H1 (cell line): Measurements from ENCODE around the gene PFDN4. TPM values are rescaled to one million over a fixed set of nuclear protein-coding genes. Genes with fewer than 3 reads are reported as not detected.

Experiments
- CTCF ChIA-PET: fragments of 300-600 bp; sonication (Branson Sonifier 250); formaldehyde crosslinking; loops from one replicate; lab custom pipeline; 2021; ENCODE audit not compliant: partially characterized antibody; lab: Charles Lee
- POLR2A ChIA-PET: fragments of 300-600 bp; sonication (Branson Sonifier 250); formaldehyde crosslinking; loops from one replicate; lab custom pipeline; 2021; ENCODE audit warnings: inconsistent platforms; ENCODE audit not compliant: partially characterized antibody; lab: Charles Lee
- DNase-seq, 2 experiments: peaks; one replicate each; pipeline versions ENCODE4 v3.0.0 to v3.0.0-alpha.2; 2010 to 2022; ENCODE audit warnings: low spot score in 2 of 2, low read depth in 1 of 2, mixed read lengths in 1 of 2
- FAIRE-seq: peaks from 2 replicates; lab custom pipeline; 2011; peaks lifted over from hg19 to GRCh38; lab: Jason Lieb, UNC
- H2AFZ ChIP-seq: 2 replicates; pipeline ENCODE4 v1.8.1; 2012; ENCODE audit warnings: low read length, inconsistent platforms
- H2AK5ac ChIP-seq: 2 replicates; pipeline ENCODE4 v1.6.1; 2013; ENCODE audit warnings: low read depth, low read length
- H2BK120ac ChIP-seq: replicated peaks from 2 replicates; pipeline ENCODE3; 2013; ENCODE audit warnings: low read depth, low read length, inconsistent platforms
- H2BK12ac ChIP-seq: 2 replicates; pipeline ENCODE4 v1.6.1; 2013; ENCODE audit warnings: low read depth, low read length
- H2BK15ac ChIP-seq: 2 replicates; pipeline ENCODE4 v1.6.1; 2013; ENCODE audit warnings: low read length
- H2BK20ac ChIP-seq: 2 replicates; pipeline ENCODE4 v1.6.1; 2013; ENCODE audit warnings: low read length
- H2BK5ac ChIP-seq: 2 replicates; pipeline ENCODE4 v1.6.1; 2013; ENCODE audit warnings: low read depth, low read length
- H3K14ac ChIP-seq: 2 replicates; pipeline ENCODE4 v1.6.1; 2013; ENCODE audit warnings: inconsistent platforms; ENCODE audit not compliant: insufficient read length
- H3K18ac ChIP-seq: 2 replicates; pipeline ENCODE4 v1.6.1; 2013; ENCODE audit warnings: low read length; ENCODE audit errors: extremely low read depth
- H3K23ac ChIP-seq: 2 replicates; pipeline ENCODE4 v1.6.1; 2013; ENCODE audit warnings: inconsistent platforms; ENCODE audit not compliant: insufficient read length
- H3K23me2 ChIP-seq: 2 replicates; pipeline ENCODE4 v1.6.1; 2013; ENCODE audit warnings: low read depth, low read length
- H3K27ac ChIP-seq: 2 replicates; pipeline ENCODE4 v1.6.1; 2011; ENCODE audit warnings: low read depth, low read length, inconsistent platforms
- H3K27me3 ChIP-seq, 4 experiments: replicated peaks in 1 of 4; 1 replicate in 1 of 4; 2 replicates in 3 of 4; pipeline versions ENCODE4 v1.6.1 to v1.8.1; 2011 to 2013; ENCODE audit warnings: low read length in 3 of 4, mild to moderate bottlenecking in 3 of 4, inconsistent platforms in 2 of 4, mixed read lengths in 2 of 4, moderate library complexity in 1 of 4; ENCODE audit not compliant: control insufficient read depth in 3 of 4, insufficient read depth in 3 of 4; ENCODE audit errors: extremely low read depth in 1 of 4
- H3K36me3 ChIP-seq, 4 experiments: 2 replicates each; pipeline versions ENCODE4 v1.6.1 to v1.8.1; 2011 to 2013; ENCODE audit warnings: mild to moderate bottlenecking in 4 of 4, low read length in 3 of 4, moderate library complexity in 2 of 4, control low read depth in 1 of 4, inconsistent platforms in 1 of 4; ENCODE audit not compliant: insufficient read depth in 4 of 4, control insufficient read depth in 2 of 4
- H3K4ac ChIP-seq: replicated peaks from 2 replicates; pipeline ENCODE3; 2013; ENCODE audit warnings: low read length, low read depth, mixed read lengths, inconsistent platforms; ENCODE audit not compliant: insufficient read length
- H3K4me1 ChIP-seq, 4 experiments: replicated peaks in 1 of 4; 1 replicate in 1 of 4; 2 replicates in 3 of 4; pipeline versions ENCODE4 v1.6.1 to v1.8.1; 2011 to 2013; ENCODE audit warnings: low read length in 3 of 4, inconsistent platforms in 2 of 4, mixed read lengths in 1 of 4; ENCODE audit not compliant: insufficient read depth in 4 of 4, control insufficient read depth in 3 of 4
- H3K4me2 ChIP-seq, 2 experiments: 2 replicates each; pipeline versions ENCODE4 v1.6.1 to v1.8.1; 2011 to 2013; ENCODE audit warnings: low read depth in 2 of 2, low read length in 2 of 2, control low read depth in 1 of 2, inconsistent platforms in 1 of 2, mild to moderate bottlenecking in 1 of 2; ENCODE audit not compliant: insufficient read depth in 1 of 2
- H3K4me3 ChIP-seq, 4 experiments: fragments of 200-600, 300-600 bp in 1 of 4; sonication (generic), shearing (Covaris generic), sonication (Bioruptor Twin) in 1 of 4; 2 replicates each; pipeline versions ENCODE4 v1.5.1 to v1.8.1; 2011 to 2016; ENCODE audit warnings: low read length in 4 of 4, low read depth in 3 of 4, control low read depth in 2 of 4, inconsistent platforms in 2 of 4, mild to moderate bottlenecking in 2 of 4, mixed read lengths in 1 of 4, moderate library complexity in 1 of 4; ENCODE audit not compliant: insufficient read depth in 2 of 4; ENCODE audit errors: extremely low read depth in 1 of 4
- H3K56ac ChIP-seq: replicated peaks from 2 replicates; pipeline ENCODE3; 2013; ENCODE audit warnings: low read depth, mild to moderate bottlenecking, mixed read lengths, low read length, inconsistent platforms; ENCODE audit not compliant: insufficient read length
- H3K79me1 ChIP-seq: 2 replicates; pipeline ENCODE4 v1.6.1; 2013; ENCODE audit warnings: low read depth, low read length, control low read depth
- H3K79me2 ChIP-seq, 2 experiments: 2 replicates each; pipeline versions ENCODE4 v1.6.1 to v1.8.1; 2012 to 2013; ENCODE audit warnings: low read length in 2 of 2, mild to moderate bottlenecking in 2 of 2, inconsistent platforms in 1 of 2; ENCODE audit not compliant: insufficient read depth in 2 of 2, control insufficient read depth in 1 of 2
- H3K9ac ChIP-seq, 4 experiments: replicated peaks in 1 of 4; 1 replicate in 1 of 4; 2 replicates in 3 of 4; pipeline versions ENCODE4 v1.6.1 to v1.8.1; 2011 to 2013; ENCODE audit warnings: low read depth in 3 of 4, low read length in 3 of 4, control low read depth in 2 of 4, mild to moderate bottlenecking in 2 of 4, moderate library complexity in 2 of 4, inconsistent platforms in 1 of 4; ENCODE audit errors: extremely low read depth in 1 of 4
- H3K9me3 ChIP-seq, 2 experiments: 2 replicates each; pipeline versions ENCODE4 v1.6.1 to v1.8.1; 2012 to 2013; ENCODE audit warnings: mild to moderate bottlenecking in 2 of 2, moderate library complexity in 2 of 2, control low read depth in 1 of 2, inconsistent platforms in 1 of 2, low read depth in 1 of 2, low read length in 1 of 2, mixed read lengths in 1 of 2; ENCODE audit not compliant: insufficient read depth in 2 of 2
- H4K20me1 ChIP-seq, 2 experiments: replicated peaks in 1 of 2; 2 replicates each; pipeline versions ENCODE3 to v1.8.1; 2011 to 2013; ENCODE audit warnings: inconsistent platforms in 2 of 2, low read length in 2 of 2, mild to moderate bottlenecking in 1 of 2; ENCODE audit not compliant: insufficient read depth in 2 of 2, control insufficient read depth in 1 of 2
- H4K5ac ChIP-seq: 2 replicates; pipeline ENCODE4 v1.6.1; 2013; ENCODE audit warnings: low read length, low read depth, mixed read lengths, inconsistent platforms; ENCODE audit not compliant: insufficient read length
- H4K8ac ChIP-seq: 2 replicates; pipeline ENCODE4 v1.8.0; 2013; ENCODE audit warnings: mild to moderate bottlenecking, moderate library complexity, low read length, inconsistent platforms; ENCODE audit not compliant: insufficient read depth; ENCODE audit errors: extremely low read depth
- H4K91ac ChIP-seq: replicated peaks from 2 replicates; pipeline ENCODE3; 2013; ENCODE audit warnings: low read length, mixed read lengths, inconsistent platforms; ENCODE audit not compliant: insufficient read length
- BACH1 ChIP-seq: IDR thresholded peaks from 2 replicates; pipeline ENCODE4 v1.6.1; 2012; ENCODE audit warnings: low read length, improper control_type of control experiment
- CHD2 ChIP-seq: IDR thresholded peaks from 2 replicates; pipeline ENCODE4 v1.6.1; 2012; ENCODE audit warnings: low read length, improper control_type of control experiment
- CREB1 ChIP-seq: IDR thresholded peaks from 2 replicates; pipeline ENCODE4 v1.6.1; 2012; ENCODE audit warnings: inconsistent platforms
- CTBP2 ChIP-seq: IDR thresholded peaks from 2 replicates; pipeline ENCODE4 v1.7.0; 2011; ENCODE audit warnings: borderline replicate concordance, mild to moderate bottlenecking, moderate library complexity, mixed read lengths, low read length; ENCODE audit not compliant: insufficient read depth, insufficient read length
- JUN ChIP-seq: IDR thresholded peaks from 2 replicates; pipeline ENCODE4 v1.6.1; 2011; ENCODE audit warnings: low read depth, mild to moderate bottlenecking, improper control_type of control experiment, low read length
- MAFK ChIP-seq: IDR thresholded peaks from 2 replicates; pipeline ENCODE4 v1.6.1; 2012; ENCODE audit warnings: low read depth, mild to moderate bottlenecking, improper control_type of control experiment, low read length
- POLR2AphosphoS5 ChIP-seq: IDR thresholded peaks from 2 replicates; pipeline ENCODE4 v1.6.1; 2011; ENCODE audit warnings: low read depth, low read length
- POU5F1 ChIP-seq: IDR thresholded peaks from 2 replicates; pipeline ENCODE4 v1.6.1; 2011; ENCODE audit warnings: low read depth, mild to moderate bottlenecking, low read length, moderate library complexity
- SAP30 ChIP-seq: fragments of 300-600 bp; sonication (generic); IDR thresholded peaks from 2 replicates; pipeline ENCODE4 v1.7.1; 2012; ENCODE audit warnings: low read length, moderate library complexity, mild to moderate bottlenecking, inconsistent platforms; ENCODE audit not compliant: insufficient read depth, insufficient replicate concordance
- SP2 ChIP-seq: IDR thresholded peaks from 2 replicates; pipeline ENCODE4 v1.6.1; 2012; ENCODE audit warnings: mild to moderate bottlenecking, low read length, inconsistent platforms
- SRF ChIP-seq: IDR thresholded peaks from 2 replicates; pipeline ENCODE4 v1.6.1; 2011; ENCODE audit warnings: mild to moderate bottlenecking, low read depth, low read length, moderate library complexity
- TEAD4 ChIP-seq: IDR thresholded peaks from 2 replicates; pipeline ENCODE4 v1.6.1; 2012; ENCODE audit warnings: low read depth, low read length, inconsistent platforms, mixed read lengths
- WGBS, 2 experiments: shearing (Covaris generic) in 1 of 2; methylation state at CpG; one replicate each; pipeline versions ENCODE4 v1.1.6 to v1.1.7; 2013 to 2015; ENCODE audit warnings: low lambda C conversion rate in 2 of 2, mixed read lengths in 2 of 2, inconsistent platforms in 1 of 2, low coverage in 1 of 2, missing lambda C conversion rate in 1 of 2; ENCODE audit not compliant: insufficient replicate concordance in 2 of 2, insufficient coverage in 1 of 2, insufficient read length in 1 of 2; ENCODE audit errors: extremely low coverage in 1 of 2, missing lambda C conversion rate in 1 of 2; 5-methylcytosine and 5-hydroxymethylcytosine counted together
- polyA plus RNA-seq, 7 experiments: library from polyadenylated mRNA; depleted of rRNA in 3 of 7; stranded (reverse) in 5 of 7; unstranded in 2 of 7; fragments of >200 nt in 5 of 7; fragments of 200-250 nt in 2 of 7; gene quantifications; 1 replicate in 5 of 7; 2 replicates in 1 of 7; 4 replicates in 1 of 7; pipeline versions ENCODE4 v1.2.1 to v1.2.3, GENCODE V29; 2011 to 2013; ENCODE audit warnings: missing spikeins in 2 of 7, mixed read lengths in 2 of 7
- total RNA-seq: library from RNA; stranded (reverse); fragmentation: NEBNext Ultra II Directional; extraction: Animal tissue kit (Norgen Biotek cat#: 25700); gene quantifications from 2 replicates; pipeline ENCODE4 v1.2.1, GENCODE V29; 2021

Gene PFDN4
- total and polyA plus RNA-seq, 2 of the 8 experiments (the other 6 are each of a cell fraction or from before 2014, with no cell fraction given): 41.9 to 96.8 TPM

GRCh38 chr20:54223751-54224150 is 15.9 kb downstream of the PFDN4 start:
- no peak overlapping the region for H3K4me2 ChIP-seq
- H3K14ac ChIP-seq: no peak overlapping the region
- H3K18ac ChIP-seq: no peak overlapping the region; the same call in 1 of the 2 replicates
- no peak overlapping the region for H3K23ac ChIP-seq
- ChIA-PET POLR2A (interaction anchor here (0.6 kb wide), 1 partner anchor 9 kb away, joined by 3 read pairs; no protein-coding TSS in a partner anchor), CTCF (interaction anchor here (0.6 to 3.1 kb wide), 7 partner anchors 97 to 879 kb away, joined by 3 to 12 read pairs (median 3); no protein-coding TSS in a partner anchor)
- no peak overlapping the region for H2BK5ac ChIP-seq
- H3K56ac ChIP-seq: no peak overlapping the region
- H3K9me3 ChIP-seq: no peaks in the 10 kb centered on the region
- H2AFZ ChIP-seq: no peak overlapping the region
- H3K9ac ChIP-seq: no peak overlapping the region
- no peak overlapping the region for H2BK15ac ChIP-seq
- no peak overlapping the region for H3K27ac ChIP-seq
- no peaks in the 10 kb centered on the region for H3K79me2 ChIP-seq
- no peak overlapping the region for H2BK12ac ChIP-seq
- no peak overlapping the region for H4K5ac ChIP-seq
- peaks cover 0 to 12% (median 11%) of the 10 kb centered on the region in 4 experiments; a peak in 5 of 7 replicates for H3K4me1 ChIP-seq
- H3K27me3 ChIP-seq: no peaks in the 10 kb centered on the region
- WGBS, 2 experiments: 61% methylated on average over 4 of the region's 4 CpGs; no CpG with 5 or more reads in 1 of the 2 experiments
- H3K23me2 ChIP-seq: no peaks in the 10 kb centered on the region; the same call in 1 of the 2 replicates
- no peak overlapping the region for H3K4ac ChIP-seq
- no peak overlapping the region for H2AK5ac ChIP-seq
- TF ChIP-seq TEAD4: no peak
- TF ChIP-seq CREB1: no peak
- TF ChIP-seq SRF: no peak
- no peak for TF ChIP-seq MAFK
- no peak for TF ChIP-seq POLR2AphosphoS5
- no peak for TF ChIP-seq BACH1
- no peak for TF ChIP-seq JUN
- no peak for TF ChIP-seq CTBP2
- no peak for TF ChIP-seq SP2
- no peak for TF ChIP-seq POU5F1
- TF ChIP-seq CHD2: no peak
- no peak for TF ChIP-seq SAP30
- H4K91ac ChIP-seq: no peak overlapping the region
- H4K8ac ChIP-seq: no peak overlapping the region
- no peak overlapping the region for H3K4me3 ChIP-seq
- no peak for DNase-seq
- H3K79me1 ChIP-seq: no peaks in the 10 kb centered on the region
- peaks cover 0 to 16% (median 0%) of the 10 kb centered on the region in 4 experiments; a peak in 2 of 8 replicates for H3K36me3 ChIP-seq
- H4K20me1 ChIP-seq: no peaks in the 10 kb centered on the region
- no peak overlapping the region for H2BK120ac ChIP-seq
- H2BK20ac ChIP-seq: no peak overlapping the region
- FAIRE-seq: no peak
